Breast epithelium (tissue), 4 donors: ENCODE results near the gene PBX4. TPM values are rescaled to one million over a fixed set of nuclear protein-coding genes. Genes with fewer than 3 reads are reported as not detected.

Source experiments
- DNase-seq, 2 donors: peaks; one replicate each; pipeline ENCODE4 v3.0.0-alpha.2; 2019; ENCODE audit warnings: low spot score in 2 of 2
- H3K27ac ChIP-seq, 2 donors: fragments of 200-600 bp; sonication (generic) in 1 of 2; one replicate each; pipeline ENCODE4 v1.5.1; 2016 to 2019; ENCODE audit warnings: mild to moderate bottlenecking in 1 of 2
- H3K27me3 ChIP-seq, 2 donors: fragments of 200-600 bp; sonication (generic) in 1 of 2; one replicate each; pipeline versions ENCODE4 v1.5.1 to v1.6.0; 2017 to 2019; ENCODE audit warnings: control low read depth in 1 of 2, mild to moderate bottlenecking in 1 of 2
- H3K36me3 ChIP-seq: fragments of 200-600 bp; one replicate; pipeline ENCODE4 v1.5.1; 2019
- H3K4me1 ChIP-seq, 2 donors: fragments of 200-600 bp; sonication (generic); one replicate each; pipeline ENCODE4 v1.5.1; 2016 to 2019; ENCODE audit warnings: control low read depth in 1 of 2
- H3K4me3 ChIP-seq, 3 donors: fragments of 200-600 bp; sonication (generic); 1 replicate in 2 of 3; 2 replicates in 1 of 3; pipeline ENCODE4 v1.5.1; 2016 to 2019; ENCODE audit warnings: mild to moderate bottlenecking in 3 of 3, moderate library complexity in 2 of 3
- H3K9me3 ChIP-seq, 2 donors: fragments of 200-600 bp; sonication (generic) in 1 of 2; one replicate each; pipeline ENCODE4 v1.5.1; 2016 to 2019; ENCODE audit warnings: control low read depth in 1 of 2
- CTCF ChIP-seq, 3 donors: fragments of 450-650 bp; IDR thresholded peaks; one replicate each; pipeline ENCODE4 v1.5.1; 2016 to 2017; ENCODE audit warnings: antibody characterized with exemption in 3 of 3, mild to moderate bottlenecking in 3 of 3, moderate library complexity in 3 of 3
- POLR2A ChIP-seq: fragments of 450-650 bp; IDR thresholded peaks from one replicate; pipeline ENCODE4 v1.6.1; 2016; ENCODE audit warnings: antibody characterized with exemption, mild to moderate bottlenecking, moderate library complexity
- POLR2AphosphoS5 ChIP-seq, 3 donors: sonication (generic); formaldehyde crosslinking; IDR thresholded peaks; one replicate each; pipeline ENCODE4 v1.6.1; 2017; ENCODE audit warnings: antibody characterized with exemption in 3 of 3
- intact Hi-C: fragments of 100-400 bp; cut with DNase I; formaldehyde crosslinking; loops from one replicate; pipeline ENCODE4 v1.15.1; 2023; ENCODE audit warnings: low total_unique reads
- total RNA-seq, 3 donors: library from RNA; depleted of rRNA; stranded (reverse); fragments of >200 nt; gene quantifications; one replicate each; pipeline ENCODE4 v1.1.0, GENCODE V29; 2016

The PBX4 gene
- total RNA-seq, 3 donors from 2014 or later: 3.4 to 5.9 (median 5.6) TPM

DNA sequence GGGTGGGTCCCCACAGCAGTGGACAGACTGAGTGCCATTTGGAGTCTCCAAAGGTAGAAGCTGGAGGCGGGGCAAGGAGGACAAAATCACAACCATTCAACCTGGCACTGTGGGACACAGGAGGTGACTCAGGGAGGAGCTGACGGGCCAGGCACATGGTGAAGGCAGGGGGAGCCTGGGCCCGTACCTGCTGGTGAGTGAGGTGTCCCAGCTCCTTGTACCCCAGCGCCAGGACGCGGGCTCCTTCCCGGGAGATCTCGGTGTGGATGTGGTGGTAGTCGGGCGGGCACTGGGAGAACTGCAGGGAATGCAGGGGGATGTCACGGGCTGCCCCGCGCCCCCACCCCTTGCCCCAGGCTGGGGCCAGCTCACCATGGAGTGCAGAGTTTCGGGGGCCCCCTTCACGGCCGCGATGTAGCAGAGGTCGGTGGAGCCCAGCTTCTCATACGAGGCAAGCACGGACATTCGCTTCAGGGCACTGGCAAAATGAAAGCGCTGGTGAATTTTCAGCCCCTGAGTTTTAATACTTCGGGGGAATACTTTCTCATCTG is 35.2 kb upstream of the PBX4 start:
- Histone ChIP-seq H3K36me3 (peaks cover 23% of the 10 kb centered on the region), H3K27me3 (no peaks in the 10 kb centered on the region), H3K4me1 (no peaks in the 10 kb centered on the region), H3K9me3 (no peaks in the 10 kb centered on the region), H3K27ac (no peak overlapping the region), H3K4me3 (no peak overlapping the region)
- no peak for DNase-seq
- TF ChIP-seq CTCF (IDR thresholded peaks at IDR 0.05) (no peak), POLR2A (no peak), POLR2AphosphoS5 (IDR thresholded peaks at IDR 0.05) (no peak)
- intact Hi-C loops: no loop called here

DNA sequence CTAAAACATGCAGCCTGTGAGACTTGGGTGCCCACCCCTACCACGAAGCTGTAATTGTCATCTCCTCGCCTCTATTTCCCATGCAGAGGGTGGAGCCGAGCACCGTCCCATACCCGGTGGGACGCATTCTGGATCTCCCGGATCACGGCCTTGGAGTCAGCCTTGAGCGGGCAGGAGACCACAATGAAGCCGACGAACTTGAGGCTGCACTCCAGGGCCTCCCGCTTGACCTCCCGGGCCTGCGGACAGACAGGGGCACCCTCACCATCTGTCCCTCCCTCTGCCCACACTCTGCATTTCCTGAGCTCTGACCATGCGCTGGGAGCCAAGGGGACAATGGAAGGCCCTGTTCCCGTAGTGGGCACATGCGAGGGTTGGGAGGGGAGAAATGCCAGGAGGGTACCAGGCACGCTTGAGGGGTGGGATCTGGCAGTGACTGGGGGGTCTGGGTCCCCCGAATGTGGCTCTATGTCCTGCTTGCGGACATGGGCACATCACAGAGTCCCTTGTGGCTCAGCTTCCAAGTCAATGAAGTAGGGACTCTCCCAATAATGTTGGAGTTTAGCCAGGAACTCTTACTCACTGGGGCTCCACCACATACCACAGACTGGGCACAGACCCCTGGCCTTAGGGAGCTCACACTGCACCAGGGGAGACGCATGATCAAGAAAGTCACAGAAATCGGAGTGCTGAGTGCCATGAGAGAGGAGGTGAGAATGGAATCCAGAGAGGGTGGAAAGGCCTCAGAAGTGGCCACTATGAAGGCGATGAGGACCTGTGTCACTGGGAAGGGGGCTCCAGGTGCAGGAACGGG is 34.2 kb upstream of the PBX4 start:
- Histone ChIP-seq H3K4me1 (no peaks in the 10 kb centered on the region), H3K4me3 (no peak overlapping the region), H3K9me3 (no peaks in the 10 kb centered on the region), H3K27ac (no peak overlapping the region), H3K36me3 (peaks cover 23% of the 10 kb centered on the region), H3K27me3 (no peaks in the 10 kb centered on the region)
- intact Hi-C loops: no loop called here
- no peak for DNase-seq
- TF ChIP-seq CTCF (IDR thresholded peaks at IDR 0.05) (no peak), POLR2A (no peak), POLR2AphosphoS5 (IDR thresholded peaks at IDR 0.05) (no peak)

- H3K27ac ChIP-seq: no peak overlapping the region
- DNase-seq: no peak
- intact Hi-C loops: no loop called here
- H3K4me3 ChIP-seq: no peak overlapping the region
- TF ChIP-seq POLR2A: no peak
- TF ChIP-seq POLR2AphosphoS5 (IDR thresholded peaks at IDR 0.05): no peak
- no peak for TF ChIP-seq CTCF (IDR thresholded peaks at IDR 0.05)
- H3K27me3 ChIP-seq: no peaks in the 10 kb centered on the region
- H3K9me3 ChIP-seq: no peaks in the 10 kb centered on the region
- H3K4me1 ChIP-seq: no peaks in the 10 kb centered on the region
- peaks cover 33% of the 10 kb centered on the region for H3K36me3 ChIP-seq
Observed at GRCh38 chr19:19651076-19651475, 32.6 kb upstream of the PBX4 start.

DNA sequence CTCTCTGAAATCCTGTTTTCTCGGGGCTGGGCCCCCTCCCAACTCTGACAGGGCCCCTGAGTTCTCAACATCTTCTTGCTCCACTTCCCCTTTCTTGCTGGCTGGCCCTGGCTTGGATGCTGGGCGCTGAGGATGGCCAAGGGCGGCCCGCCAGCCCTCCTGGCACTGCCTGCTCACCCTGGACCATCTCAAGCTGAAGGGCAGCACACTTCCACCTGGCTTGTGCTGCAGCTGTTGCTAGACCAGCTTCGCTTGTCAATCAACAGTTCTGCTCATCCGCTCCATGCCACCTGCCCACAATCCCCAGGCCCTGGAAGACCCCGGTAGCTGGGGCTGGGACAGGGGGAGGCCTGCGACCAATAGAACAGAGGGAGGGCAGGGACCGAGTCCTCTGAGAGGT is 31.8 kb upstream of the PBX4 start:
- no peak overlapping the region for H3K27ac ChIP-seq
- TF ChIP-seq POLR2AphosphoS5 (IDR thresholded peaks at IDR 0.05) (no peak), POLR2A (no peak), CTCF (IDR thresholded peaks at IDR 0.05) (no peak)

DNA sequence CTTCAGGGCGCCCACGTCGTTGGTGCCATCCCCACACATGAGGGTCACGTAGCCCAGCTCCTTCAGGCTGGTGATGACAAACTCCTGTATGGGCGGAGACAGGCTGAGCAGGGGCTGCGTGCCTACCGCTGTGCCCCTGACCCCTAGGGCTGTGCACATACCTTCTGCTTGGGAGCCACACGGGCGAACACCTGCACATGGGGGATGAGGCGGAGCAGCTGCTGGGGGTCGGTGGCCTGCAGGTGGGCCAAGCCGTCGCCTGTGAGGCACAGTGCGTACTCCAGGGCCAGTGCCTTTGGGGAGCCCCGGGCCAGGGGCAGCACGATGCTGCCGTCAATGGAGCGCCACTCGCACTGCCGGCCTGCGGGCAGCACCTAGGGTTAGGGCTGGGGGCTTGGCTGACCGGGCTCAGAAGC is 31.1 kb upstream of the PBX4 start:
- intact Hi-C loops: loop anchor here (5.0 kb wide), 1 partner anchor 117 kb away; no protein-coding TSS in a partner anchor
- no peaks in the 10 kb centered on the region for H3K4me1 ChIP-seq
- H3K9me3 ChIP-seq: no peaks in the 10 kb centered on the region
- H3K27me3 ChIP-seq: no peaks in the 10 kb centered on the region
- no peak overlapping the region for H3K27ac ChIP-seq
- DNase-seq: no peak
- TF ChIP-seq POLR2A (no peak), CTCF (IDR thresholded peaks at IDR 0.05) (no peak), POLR2AphosphoS5 (IDR thresholded peaks at IDR 0.05) (no peak)
- H3K36me3 ChIP-seq: peaks cover 21% of the 10 kb centered on the region
- H3K4me3 ChIP-seq: no peak overlapping the region

More for the DNA sequence above, 31.8 kb upstream of the PBX4 start:
- Histone ChIP-seq H3K9me3 (no peaks in the 10 kb centered on the region), H3K36me3 (peaks cover 27% of the 10 kb centered on the region), H3K4me1 (no peaks in the 10 kb centered on the region), H3K27me3 (no peaks in the 10 kb centered on the region), H3K4me3 (no peak overlapping the region)
- no peak for DNase-seq
- intact Hi-C loops: no loop called here
